A549 treated with Hydrocortisone at 1 μM for 4 hours (cell line): ENCODE data around the gene DMRTB1. TPM values are rescaled to one million over a fixed set of nuclear protein-coding genes. Genes with fewer than 3 reads are reported as not detected.

ENCODE experiments used
- total RNA-seq: library from RNA; stranded (reverse); fragments of 200-300 nt; extraction: Qiagen RNA extraction; gene quantifications from 5 replicates; pipeline ENCODE4 v1.2.3, GENCODE V29; 2022

The DMRTB1 gene
- not detected in 5 replicates for total RNA-seq

GRCh38 chr1:53459321-53460175 lies at the start of gene DMRTB1:
DMRTB1 (plus strand) TSS chr1:53459399; CDS start chr1:53459454, 55 bp downstream.

Other genes with a start within 250 kb of the DMRTB1 start
- gene CZIB, start 238.8 kb upstream of the DMRTB1 start, total RNA-seq, result 27.4 to 34.2 TPM (median 33.0 TPM) in 5 replicates
- 61.9 to 86.2 TPM (median 66.2 TPM) in 5 replicates for gene MAGOH, start 220.9 kb upstream of the DMRTB1 start, total RNA-seq
- 29.3 to 38.9 TPM (median 35.6 TPM) in 5 replicates for gene LRP8, start 131.3 kb upstream of the DMRTB1 start, total RNA-seq